ENCODE data around the gene NUCB1. TPM values are rescaled to one million over a fixed set of nuclear protein-coding genes. Genes with fewer than 3 reads are reported as not detected.

NUCB1 gene
- total and polyA plus RNA-seq, 2 donors (not counting 3 experiments of a cell fraction or from before 2014, with no cell fraction given) = 194 to 231 TPM

GRCh38 chr19:48928164-48929025 lies 28.3 kb downstream of the NUCB1 start:
- peaks cover 5% of the 10 kb centered on the region for H3K4me1 ChIP-seq (ENCODE audit: control insufficient read depth, extremely low read depth, insufficient read depth, low read length)
- peaks cover 2 to 8% of the 10 kb centered on the region in 2 experiments for H3K27me3 ChIP-seq (ENCODE audit: control insufficient read depth in 2 of 2, insufficient read depth in 2 of 2, low read length in 2 of 2)
- no peak for FAIRE-seq
- dilution Hi-C loops (cut with MboI; ENCODE audit: extremely low pct_ligation_motif_present, low sequenced_read_pairs) (no loop called here), intact Hi-C loops (cut with micrococcal nuclease) (no loop called here)
- TF ChIP-seq GATA2 (IDR thresholded peaks at IDR 0.05; ENCODE audit: insufficient read depth, insufficient read length, low read depth, low read length) = no peak
- TF ChIP-seq EZH2 (IDR thresholded peaks at IDR 0.05; ENCODE audit: borderline replicate concordance, low read depth, low read length, severe bottlenecking) = no peak
- TF ChIP-seq FOS (IDR thresholded peaks at IDR 0.05; ENCODE audit: borderline replicate concordance, insufficient read depth, low read length) = no peak
- TF ChIP-seq POLR2A (IDR thresholded peaks at IDR 0.05; ENCODE audit: low read depth, low read length) = no peak
- TF ChIP-seq CTCF (IDR thresholded peaks at IDR 0.05; ENCODE audit: extremely low read depth in 1 of 2, insufficient read depth in 1 of 2, low read depth in 1 of 2, low read length in 2 of 2) = no peak
- TF ChIP-seq POLR2AphosphoS5 (IDR thresholded peaks at IDR 0.05; ENCODE audit: insufficient read depth, low read depth, low read length) = no peak
- TF ChIP-seq MAX (IDR thresholded peaks at IDR 0.05; ENCODE audit: insufficient read depth, insufficient read length) = no peak
- TF ChIP-seq JUN (IDR thresholded peaks at IDR 0.05; ENCODE audit: borderline replicate concordance, insufficient read depth, insufficient read length, low read depth) = no peak
- no peak for TF ChIP-seq MYC (IDR thresholded peaks at IDR 0.05; ENCODE audit: low read depth, low read length)
- POLR2A ChIA-PET = interaction anchor here (1.3 kb wide), 1 partner anchor 34 kb away, joined by 10 read pairs; no protein-coding TSS in a partner anchor
- H3K36me3 ChIP-seq (ENCODE audit: control insufficient read depth in 2 of 2, extremely low read depth in 1 of 2, insufficient read depth in 2 of 2, low read length in 2 of 2) = no peaks in the 10 kb centered on the region
- no peaks in the 10 kb centered on the region for H3K9me1 ChIP-seq (replicated peaks; ENCODE audit: control insufficient read depth, extremely low read depth, insufficient read depth, low read length)
- H3K79me2 ChIP-seq (ENCODE audit: control insufficient read depth, insufficient read depth, low read length) = no peaks in the 10 kb centered on the region
- no peak overlapping the region for H3K4me2 ChIP-seq (ENCODE audit: insufficient read depth, low read length)
- no peaks in the 10 kb centered on the region for H3K9me3 ChIP-seq (replicated peaks; ENCODE audit: control insufficient read depth, insufficient read depth, low read length)
- no peaks in the 10 kb centered on the region for H4K20me1 ChIP-seq (replicated peaks; ENCODE audit: control insufficient read depth, extremely low read depth, insufficient read depth, low read length)
- no TSS peak for BruUV-seq (replicated peaks)
- no peak for DNase-seq (ENCODE audit: low read depth, low spot score)
- no peak overlapping the region for H3K4me3 ChIP-seq (replicated peaks in 1 of 3; ENCODE audit: insufficient read depth in 1 of 3, low read depth in 1 of 3, low read length in 3 of 3)
- H2AFZ ChIP-seq (ENCODE audit: low read depth, low read length) = no peak overlapping the region
- H3K9ac ChIP-seq (replicated peaks; ENCODE audit: extremely low read depth, insufficient read depth, low read length) = no peak overlapping the region
- CTCF ChIA-PET = interaction anchor here (1.3 kb wide), 1 partner anchor 42 kb away, joined by 4 read pairs; no protein-coding TSS in a partner anchor
- H3K27ac ChIP-seq (ENCODE audit: insufficient read depth, low read depth, low read length) = no peak overlapping the region

All from endothelial cell of umbilical vein (primary cell).